Ovary (tissue), 3 donors: ENCODE results near the gene PATJ.

ENCODE experiments used
- EP300 ChIP-seq: sonication (generic); formaldehyde crosslinking; IDR thresholded peaks from one replicate; pipeline ENCODE4 v1.6.1; 2017; ENCODE audit warnings: antibody characterized with exemption
- POLR2A ChIP-seq: fragments of 450-650 bp; IDR thresholded peaks from one replicate; pipeline ENCODE4 v1.6.1; 2017; ENCODE audit warnings: antibody characterized with exemption, mild to moderate bottlenecking, moderate library complexity
- TF ChIP-seq, protein P1 (sequence below), 3 donors: fragments of 450-650 bp in 2 of 3; fragments of 200-600 bp in 1 of 3; IDR thresholded peaks; one replicate each; pipeline versions ENCODE4 v1.5.1 to v1.8.0; 2016 to 2022; ENCODE audit warnings: antibody characterized with exemption in 3 of 3, mild to moderate bottlenecking in 1 of 3
- donor health status: DM: no; HTN: no; CAD: no.

DNA sequence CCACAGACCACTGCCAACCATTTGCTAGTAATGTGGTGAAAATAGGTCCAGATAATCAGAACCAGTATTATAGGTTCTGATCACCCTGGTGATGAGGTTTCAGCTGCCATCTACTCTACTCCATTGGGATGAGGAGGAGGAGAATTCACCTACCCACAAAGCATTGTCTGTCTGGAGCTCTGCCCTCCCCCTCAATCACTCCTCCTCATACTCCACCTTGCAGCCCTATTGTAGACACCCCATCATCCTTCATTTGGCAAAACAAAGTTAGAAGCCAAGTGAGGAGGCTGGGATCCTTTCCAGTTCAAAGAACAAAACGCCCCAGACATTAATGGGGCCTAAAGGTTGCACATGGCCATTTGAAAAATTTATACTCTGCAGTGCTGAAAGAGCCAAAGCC, 295.0 kb downstream of the PATJ start:
- TF ChIP-seq EP300 (no peak), POLR2A (no peak)
- TF ChIP-seq, protein P1, sequence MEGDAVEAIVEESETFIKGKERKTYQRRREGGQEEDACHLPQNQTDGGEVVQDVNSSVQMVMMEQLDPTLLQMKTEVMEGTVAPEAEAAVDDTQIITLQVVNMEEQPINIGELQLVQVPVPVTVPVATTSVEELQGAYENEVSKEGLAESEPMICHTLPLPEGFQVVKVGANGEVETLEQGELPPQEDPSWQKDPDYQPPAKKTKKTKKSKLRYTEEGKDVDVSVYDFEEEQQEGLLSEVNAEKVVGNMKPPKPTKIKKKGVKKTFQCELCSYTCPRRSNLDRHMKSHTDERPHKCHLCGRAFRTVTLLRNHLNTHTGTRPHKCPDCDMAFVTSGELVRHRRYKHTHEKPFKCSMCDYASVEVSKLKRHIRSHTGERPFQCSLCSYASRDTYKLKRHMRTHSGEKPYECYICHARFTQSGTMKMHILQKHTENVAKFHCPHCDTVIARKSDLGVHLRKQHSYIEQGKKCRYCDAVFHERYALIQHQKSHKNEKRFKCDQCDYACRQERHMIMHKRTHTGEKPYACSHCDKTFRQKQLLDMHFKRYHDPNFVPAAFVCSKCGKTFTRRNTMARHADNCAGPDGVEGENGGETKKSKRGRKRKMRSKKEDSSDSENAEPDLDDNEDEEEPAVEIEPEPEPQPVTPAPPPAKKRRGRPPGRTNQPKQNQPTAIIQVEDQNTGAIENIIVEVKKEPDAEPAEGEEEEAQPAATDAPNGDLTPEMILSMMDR (IDR thresholded peaks at IDR 0.05) = no peak
